Fibroblast of mammary gland (primary cell): ENCODE data around the gene SWI5.
"Not testable (repeated sequence)": the region's sequence is repeated elsewhere in the genome, so short reads cannot be mapped to it uniquely, and the experiment has no call there.

ENCODE experiments used
- DNase-seq: peaks from one replicate; pipeline ENCODE4 v3.0.0-alpha.2; 2010; ENCODE audit warnings: low read depth
- H3K4me3 ChIP-seq: 2 replicates; pipeline ENCODE4 v1.5.1; 2011; ENCODE audit warnings: low read depth, mild to moderate bottlenecking, low read length, moderate library complexity; ENCODE audit not compliant: control insufficient read depth
- CTCF ChIP-seq: conservative IDR thresholded peaks from 2 replicates; pipeline ENCODE4 v1.5.1; 2011; ENCODE audit warnings: low read depth, low read length, inconsistent platforms; ENCODE audit not compliant: control insufficient read depth, insufficient read depth

The SWI5 gene

GRCh38 chr9:128276008-128276573, at the start of gene SWI5:
Gene SWI5, plus strand, starts transcription at chr9:128276276.
- DNase-seq: peak; percentile 99
- H3K4me3 ChIP-seq: peak within 1 kb of the TSS; percentile 92
- no peak for TF ChIP-seq CTCF

GRCh38 chr9:128226412-128226801, 49.7 kb upstream of the SWI5 start:
- no peak for TF ChIP-seq CTCF
- no peak for DNase-seq
- no peak overlapping the region for H3K4me3 ChIP-seq

- not testable (repeated sequence) for DNase-seq, H3K4me3 ChIP-seq
These were observed 45.2 kb upstream of the SWI5 start for GRCh38 chr9:128230897-128231296.

GRCh38 chr9:128231638-128232527, 44.2 kb upstream of the SWI5 start:
- DNase-seq: peak; percentile 40
- TF ChIP-seq CTCF: no peak
- no peak overlapping the region for H3K4me3 ChIP-seq

GRCh38 chr9:128232528-128233428, 43.3 kb upstream of the SWI5 start:
- no peak for DNase-seq
- no peak for TF ChIP-seq CTCF
- no peak overlapping the region for H3K4me3 ChIP-seq

- no peak for DNase-seq
- TF ChIP-seq CTCF: no peak
- H3K4me3 ChIP-seq: no peak overlapping the region
These were observed 42.2 kb upstream of the SWI5 start for GRCh38 chr9:128233817-128234406.
